Smooth muscle cell (in vitro differentiated cells): ENCODE measurements around the gene B3GNT3. TPM values are rescaled to one million over a fixed set of nuclear protein-coding genes. Genes with fewer than 3 reads are reported as not detected.

Experiments used
- DNase-seq: peaks from one replicate; lab custom pipeline; 2025; ENCODE audit not compliant: unreplicated experiment; lab: John Stamatoyannopoulos, UW
- H2AFZ ChIP-seq: fragments of 200-600 bp; sonication (generic); 2 replicates; pipeline ENCODE4 v1.6.0; 2016; ENCODE audit warnings: antibody characterized with exemption, low read depth, mild to moderate bottlenecking
- H3F3A ChIP-seq: fragments of 200-600 bp; sonication (generic); 2 replicates; pipeline ENCODE4 v1.6.0; 2017; ENCODE audit warnings: antibody characterized with exemption, low read depth
- H3K27ac ChIP-seq: fragments of 200-600 bp; sonication (generic); 2 replicates; pipeline ENCODE4 v1.5.1; 2016; ENCODE audit warnings: low read depth, mild to moderate bottlenecking
- H3K27me3 ChIP-seq: fragments of 200-600 bp; sonication (generic); 2 replicates; pipeline ENCODE4 v1.6.1; 2016; ENCODE audit warnings: low read depth, mild to moderate bottlenecking
- H3K36me3 ChIP-seq: fragments of 200-600 bp; sonication (generic); 2 replicates; pipeline ENCODE4 v1.5.1; 2016; ENCODE audit warnings: low read depth
- H3K4me1 ChIP-seq: fragments of 200-600 bp; sonication (generic); 2 replicates; pipeline ENCODE4 v1.5.1; 2016; ENCODE audit warnings: low read depth
- H3K4me2 ChIP-seq: fragments of 200-600 bp; sonication (generic); 2 replicates; pipeline ENCODE4 v1.6.0; 2016; ENCODE audit warnings: mild to moderate bottlenecking
- H3K4me3 ChIP-seq: fragments of 200-600 bp; sonication (generic); 2 replicates; pipeline ENCODE4 v1.5.1; 2016; ENCODE audit warnings: mild to moderate bottlenecking
- H3K79me2 ChIP-seq: fragments of 200-600 bp; sonication (generic); 2 replicates; pipeline ENCODE4 v1.6.0; 2016; ENCODE audit warnings: low read depth, mild to moderate bottlenecking
- H3K9ac ChIP-seq: fragments of 200-600 bp; sonication (generic); 2 replicates; pipeline ENCODE4 v1.6.0; 2016; ENCODE audit warnings: low read depth
- H3K9me3 ChIP-seq: fragments of 200-600 bp; sonication (generic); replicated peaks from 2 replicates; pipeline ENCODE4 v1.5.1; 2016; ENCODE audit warnings: low read depth
- H4K20me1 ChIP-seq: fragments of 200-600 bp; sonication (generic); 2 replicates; pipeline ENCODE4 v1.6.0; 2016; ENCODE audit warnings: low read depth
- CTCF ChIP-seq: fragments of 200-600 bp; sonication (generic); IDR thresholded peaks from 2 replicates; pipeline ENCODE4 v1.5.1; 2017; ENCODE audit warnings: borderline replicate concordance, mild to moderate bottlenecking, antibody characterized with exemption; ENCODE audit not compliant: insufficient read depth, poor library complexity, severe bottlenecking
- WGBS: methylation state at CpG from one replicate; pipeline ENCODE4 v1.1.7; 2016; ENCODE audit warnings: low lambda C conversion rate; 5-methylcytosine and 5-hydroxymethylcytosine counted together
- polyA plus RNA-seq: library from polyadenylated mRNA; unstranded; fragments of >200 nt; fragmentation: Nextera tagmentation; extraction: Ambion mirVana; gene quantifications from 2 replicates; pipeline ENCODE4 v1.2.1, GENCODE V29; 2016
- total RNA-seq: library from RNA; depleted of rRNA; stranded (reverse); fragments of >200 nt; gene quantifications from 2 replicates; pipeline ENCODE4 v1.2.3, GENCODE V29; 2014

The B3GNT3 gene
- total and polyA plus RNA-seq, 2 experiments from 2014 or later: 2.8 TPM; not detected in 1

- no peak for TF ChIP-seq CTCF
- 95% methylated on average over 32 of the region's 34 CpGs for WGBS
Observed at GRCh38 chr19:17821190-17821589, 26.3 kb downstream of the B3GNT3 start, which contains the start of gene INSL3. Gene INSL3, minus strand, starts transcription at chr19:17821519. Its CDS starts 13 bp downstream, at chr19:17821506.

GRCh38 chr19:17824339-17824738 lies 29.4 kb downstream of the B3GNT3 start:
- 77% methylated on average over 8 of the region's 8 CpGs for WGBS
- Histone ChIP-seq H2AFZ (no peak overlapping the region), H3K9me3 (no peaks in the 10 kb centered on the region), H3F3A (no peaks in the 10 kb centered on the region), H4K20me1 (no peaks in the 10 kb centered on the region), H3K79me2 (no peaks in the 10 kb centered on the region), H3K9ac (no peak overlapping the region), H3K27ac (no peak overlapping the region), H3K4me1 (no peaks in the 10 kb centered on the region), H3K4me3 (no peak overlapping the region), H3K27me3 (no peaks in the 10 kb centered on the region), H3K36me3 (no peaks in the 10 kb centered on the region), H3K4me2 (no peak overlapping the region)
- DNase-seq: no peak
- no peak for TF ChIP-seq CTCF

More at GRCh38 chr19:17821190-17821589, 26.3 kb downstream of the B3GNT3 start, which contains the start of gene INSL3:
- Histone ChIP-seq H3K27ac (no peak within 1 kb of the TSS), H3F3A (no peaks in the 10 kb centered on the region), H2AFZ (no peak within 1 kb of the TSS), H3K9me3 (no peaks in the 10 kb centered on the region), H3K9ac (no peak within 1 kb of the TSS), H4K20me1 (no peaks in the 10 kb centered on the region), H3K79me2 (no peaks in the 10 kb centered on the region), H3K4me1 (no peaks in the 10 kb centered on the region), H3K4me3 (no peak within 1 kb of the TSS), H3K4me2 (no peak within 1 kb of the TSS), H3K27me3 (no peaks in the 10 kb centered on the region), H3K36me3 (no peaks in the 10 kb centered on the region)
- no peak for DNase-seq

- no peaks in the 10 kb centered on the region for H3K79me2 ChIP-seq
- H3K4me2 ChIP-seq: no peak overlapping the region
- H2AFZ ChIP-seq: no peak overlapping the region
- no peak overlapping the region for H3K27ac ChIP-seq
- DNase-seq: no peak
- no peaks in the 10 kb centered on the region for H3K36me3 ChIP-seq
- no peaks in the 10 kb centered on the region for H3K4me1 ChIP-seq
- 94% methylated on average over 13 of the region's 13 CpGs for WGBS
- H3K9me3 ChIP-seq: no peaks in the 10 kb centered on the region
- no peak overlapping the region for H3K4me3 ChIP-seq
- TF ChIP-seq CTCF: no peak
- H3K27me3 ChIP-seq: peaks cover 4% of the 10 kb centered on the region
- no peaks in the 10 kb centered on the region for H4K20me1 ChIP-seq
- H3K9ac ChIP-seq: no peak overlapping the region
- no peaks in the 10 kb centered on the region for H3F3A ChIP-seq
Observed at GRCh38 chr19:17826508-17827056, 31.6 kb downstream of the B3GNT3 start.
